GM18519 (cell line): ENCODE results near the gene TRIL.

Source experiments
- ATAC-seq: cut with Tn5 transposase; IDR thresholded peaks from one replicate; pipeline ENCODE4 v1.9.1; 2021; ENCODE audit warnings: mild to moderate bottlenecking, moderate library complexity; ENCODE audit not compliant: unreplicated experiment, low FRiP score

Gene TRIL

DNA sequence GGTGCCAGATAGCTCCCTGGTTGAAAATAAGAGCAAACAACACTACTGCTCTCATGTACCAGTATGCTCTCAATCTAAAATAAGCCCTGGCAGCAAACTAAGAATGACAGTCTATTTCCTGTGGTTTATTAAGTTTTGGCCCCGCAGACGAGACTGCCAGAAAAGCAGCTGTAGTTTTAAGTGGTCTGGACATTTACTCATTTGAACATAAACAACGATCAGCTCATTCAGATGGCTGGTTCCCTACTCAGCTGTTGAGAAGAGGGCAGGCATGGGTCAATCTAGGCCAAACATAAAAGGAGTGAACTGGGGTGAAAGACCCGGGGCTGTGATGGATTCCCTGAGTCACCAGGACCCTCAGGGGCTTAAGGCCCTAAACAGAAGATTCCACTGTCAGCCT, 4.5 kb downstream of the TRIL start:
- no peak for ATAC-seq

DNA sequence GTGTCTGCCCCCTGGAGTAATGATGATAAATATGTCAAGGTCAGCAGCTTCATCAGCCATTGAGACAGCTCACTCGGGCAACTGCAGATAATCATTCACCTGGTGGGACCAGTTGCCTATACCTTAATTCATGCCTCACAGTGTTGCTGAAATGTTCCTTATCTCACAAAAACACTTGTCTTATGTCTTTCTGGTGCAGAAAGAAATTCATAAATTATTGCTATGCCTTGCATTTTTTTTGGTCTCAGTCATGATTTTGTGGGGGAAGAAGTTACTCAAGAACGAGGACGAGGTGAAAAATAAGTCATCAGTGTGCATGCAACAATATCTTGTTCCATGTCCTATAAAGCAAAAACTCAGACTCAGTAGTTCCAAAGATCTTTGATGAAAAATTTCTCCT, 16.0 kb downstream of the TRIL start:
- no peak for ATAC-seq

DNA sequence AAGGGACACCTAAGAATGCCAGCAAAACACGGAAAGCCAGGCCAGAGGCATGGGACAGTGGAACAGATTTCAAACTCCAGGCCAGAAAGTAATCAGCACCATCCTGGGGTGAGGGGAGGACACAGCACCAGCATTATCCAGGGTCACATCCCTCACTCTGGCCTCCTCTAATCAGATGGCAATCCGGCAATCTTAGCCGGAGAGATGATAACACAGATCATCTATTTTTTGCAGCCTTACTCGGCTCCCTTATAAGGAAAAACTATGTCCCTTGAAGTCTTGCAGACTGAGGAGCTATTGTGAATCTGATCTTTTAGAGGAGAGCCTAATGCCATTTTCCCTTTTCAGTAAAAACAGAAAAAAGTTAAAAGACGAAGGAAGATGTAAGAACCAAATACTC, 16.5 kb downstream of the TRIL start:
- ATAC-seq: no peak

DNA sequence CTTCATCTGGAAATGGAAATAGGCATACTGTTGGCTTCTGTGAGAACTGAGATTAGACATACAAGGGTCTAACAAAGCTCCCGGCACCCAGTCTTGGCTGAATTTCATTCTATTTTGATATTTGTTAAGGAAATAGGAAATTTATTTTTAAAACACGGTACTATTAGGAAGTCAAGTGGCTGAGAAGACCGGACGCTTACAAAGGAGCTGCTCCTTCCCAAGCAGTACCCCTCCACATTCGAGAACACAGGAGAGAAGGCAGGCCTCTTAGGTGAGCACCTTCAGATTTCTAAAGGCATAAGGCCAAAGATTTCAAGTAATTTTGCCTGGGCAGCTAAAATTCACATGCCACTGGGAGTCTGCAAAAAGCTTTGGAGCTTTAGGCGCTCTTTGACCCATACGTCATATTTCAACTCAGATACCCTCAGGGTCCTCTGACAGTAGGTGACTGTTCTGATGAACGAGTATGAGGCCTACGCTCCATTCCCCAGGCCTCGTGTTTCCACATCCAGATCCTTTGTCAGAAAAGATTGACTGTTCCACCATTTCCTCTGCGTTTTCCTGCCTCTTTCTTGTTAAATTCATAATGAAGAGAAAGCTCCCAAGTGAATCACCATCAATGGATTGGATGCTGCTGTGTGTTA, 17.3 kb downstream of the TRIL start:
- no peak for ATAC-seq

DNA sequence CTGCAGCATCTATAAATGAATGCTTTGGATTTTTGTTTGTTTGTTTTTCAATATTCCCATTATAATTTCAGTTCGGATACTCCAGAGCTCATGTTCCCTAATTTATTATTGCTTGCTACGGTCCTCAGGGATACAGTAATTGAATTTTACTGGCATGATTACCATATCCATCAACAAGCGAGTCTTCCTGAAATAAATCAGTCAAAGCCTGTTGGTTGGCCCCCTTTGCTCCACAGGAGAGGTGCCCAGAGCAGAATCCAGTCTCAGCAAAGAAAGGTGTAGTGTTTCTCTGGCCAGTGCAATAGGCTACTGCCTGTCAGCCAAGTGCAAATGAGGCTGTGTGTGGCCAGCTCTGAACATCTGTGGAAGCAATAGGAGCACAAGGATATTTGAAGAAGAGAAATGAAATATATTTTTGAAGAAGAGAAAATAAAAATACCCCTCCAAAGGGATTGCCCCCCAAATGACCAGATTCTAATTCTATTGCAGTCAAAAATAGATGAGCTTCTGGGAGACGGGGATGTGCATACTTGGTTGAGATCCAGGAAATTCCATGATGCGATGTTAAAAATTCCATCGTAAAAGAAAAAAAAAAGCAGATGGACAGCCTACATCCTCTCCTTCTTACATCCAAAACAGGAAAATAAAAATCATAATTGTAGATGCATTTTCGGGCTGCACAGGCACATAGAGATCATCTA, 18.1 kb downstream of the TRIL start:
- ATAC-seq: no peak

DNA sequence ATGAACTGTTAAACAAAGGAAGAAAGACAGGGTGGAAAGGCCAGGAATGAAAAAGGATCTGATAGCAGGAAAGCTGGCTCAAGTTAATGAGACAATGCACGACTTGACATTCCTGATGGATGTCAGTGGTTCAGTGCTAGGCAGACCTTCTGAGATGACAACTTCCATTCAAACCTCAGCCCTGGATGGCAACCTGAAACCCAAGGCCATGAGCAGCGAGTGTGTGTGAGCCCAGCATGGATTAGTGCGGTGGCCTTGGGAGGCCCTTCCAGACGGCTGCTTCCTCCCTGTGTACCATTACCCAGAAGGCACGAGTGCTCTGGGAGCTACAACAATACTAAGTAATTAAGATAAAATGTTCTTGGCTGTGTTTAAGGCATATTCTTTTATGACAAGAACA, 18.8 kb downstream of the TRIL start:
- ATAC-seq: no peak

DNA sequence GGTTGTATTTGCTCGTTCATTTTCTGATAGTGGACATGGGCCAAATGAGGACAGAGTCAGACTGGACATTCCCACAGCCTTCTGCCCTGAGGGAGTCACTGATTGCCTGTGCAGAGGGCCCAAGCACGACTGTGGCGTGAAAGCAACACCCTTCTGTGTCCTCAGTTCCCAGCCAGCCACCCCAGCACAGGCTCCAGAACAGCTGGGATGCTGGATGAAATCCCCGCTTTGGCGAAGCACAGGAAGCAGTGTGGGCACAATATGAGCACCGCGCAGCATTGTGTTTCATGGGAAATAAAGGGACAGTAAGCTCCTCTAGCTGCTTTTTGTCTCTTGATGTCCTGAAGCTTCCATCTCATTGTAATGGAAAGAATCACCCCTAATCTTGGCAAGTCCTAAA, 20.5 kb downstream of the TRIL start:
- ATAC-seq: no peak

DNA sequence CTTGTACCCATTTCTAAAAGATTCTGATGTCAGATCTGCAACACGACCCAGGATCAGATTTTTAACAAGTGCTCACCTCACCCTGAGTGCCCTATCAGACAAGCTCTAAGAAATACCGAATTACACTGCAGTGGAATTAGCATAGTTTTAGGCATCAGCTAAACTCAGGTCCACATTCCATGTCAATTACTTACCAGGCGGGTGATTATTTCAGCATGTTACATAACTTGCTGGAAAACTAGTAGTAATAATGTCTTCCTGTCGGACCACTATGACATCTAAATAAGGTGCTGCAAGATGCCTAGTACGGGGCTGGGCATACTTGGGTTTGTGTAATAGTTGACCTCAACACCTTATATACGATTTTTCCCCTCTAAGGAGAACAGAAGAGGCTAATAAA, 21.0 kb downstream of the TRIL start:
- ATAC-seq: no peak

DNA sequence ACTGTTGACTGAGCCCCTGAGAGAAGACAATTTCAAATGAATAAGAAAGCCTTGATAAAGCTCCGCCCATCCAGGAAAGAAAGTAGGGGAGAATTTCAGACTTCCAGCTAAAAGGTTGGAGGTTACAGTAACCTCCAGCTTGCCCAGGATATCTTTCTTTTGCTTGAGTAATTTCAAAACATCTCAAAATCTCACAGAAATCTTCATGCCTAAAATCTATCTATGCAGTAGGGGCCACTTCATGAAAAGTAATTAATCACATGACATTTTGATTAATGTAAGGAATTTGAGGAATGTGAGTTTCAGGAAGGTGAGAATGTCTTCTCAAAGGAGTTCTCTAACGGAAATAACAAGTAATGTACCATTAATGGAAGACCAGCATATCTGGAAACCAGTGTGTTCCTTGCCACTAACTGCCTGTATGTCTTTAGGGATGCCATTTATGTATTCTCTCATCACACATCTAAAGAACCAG, 24.2 kb downstream of the TRIL start:
- ATAC-seq: no peak

DNA sequence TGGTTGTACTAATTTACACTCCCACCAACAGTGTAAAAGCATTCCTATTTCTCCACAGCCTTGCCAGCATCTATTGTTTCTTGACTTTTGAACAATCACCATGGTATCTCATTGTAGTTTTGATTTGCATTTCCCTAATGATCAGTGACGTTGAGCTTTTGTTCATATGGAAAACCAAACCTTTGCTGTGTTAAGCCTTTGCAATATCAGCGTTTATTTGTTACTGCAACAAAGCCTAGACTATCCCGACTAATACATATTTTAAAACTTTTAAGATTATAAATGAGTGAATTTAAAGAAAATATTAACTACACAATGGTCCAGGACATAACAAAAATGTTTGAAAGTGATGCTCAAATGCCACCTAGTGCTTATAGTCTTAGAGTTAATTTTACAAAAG, 26.6 kb downstream of the TRIL start:
- ATAC-seq: no peak

DNA sequence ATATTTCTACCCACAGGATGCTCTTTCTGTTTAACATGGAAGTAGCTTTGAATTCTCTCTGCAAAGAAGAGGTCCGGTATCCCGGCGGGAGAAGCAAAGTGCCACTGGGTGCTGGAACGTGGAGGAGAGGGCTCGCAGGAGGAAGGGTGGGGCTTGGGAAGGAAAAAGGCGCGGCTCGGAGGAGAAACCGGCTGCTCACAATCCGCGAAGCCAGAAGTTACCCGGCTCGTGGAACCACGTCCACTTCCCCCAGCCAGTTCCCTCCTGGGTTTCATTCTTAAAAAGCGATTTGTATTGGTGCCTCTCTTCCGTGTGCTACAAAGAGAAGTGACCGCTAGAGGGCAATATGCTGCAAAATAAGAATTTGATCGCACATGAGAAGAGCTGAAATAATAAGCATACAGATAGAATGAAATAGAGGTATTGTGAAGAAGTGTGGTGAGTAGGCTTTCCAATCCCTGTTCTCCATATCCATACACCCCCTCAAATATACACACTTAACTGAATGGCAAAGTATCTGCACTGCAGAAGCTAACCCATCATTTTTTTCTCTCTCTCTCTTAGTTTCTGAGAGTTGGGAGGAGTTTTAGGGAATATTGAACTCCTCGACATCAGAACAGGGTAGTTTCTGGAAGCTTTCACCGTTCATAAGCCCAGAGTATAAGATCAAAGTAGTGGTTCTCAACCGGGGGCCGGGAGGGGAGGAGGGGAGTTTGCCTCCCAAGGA, 31.1 kb downstream of the TRIL start:
- ATAC-seq: peak; percentile 78

DNA sequence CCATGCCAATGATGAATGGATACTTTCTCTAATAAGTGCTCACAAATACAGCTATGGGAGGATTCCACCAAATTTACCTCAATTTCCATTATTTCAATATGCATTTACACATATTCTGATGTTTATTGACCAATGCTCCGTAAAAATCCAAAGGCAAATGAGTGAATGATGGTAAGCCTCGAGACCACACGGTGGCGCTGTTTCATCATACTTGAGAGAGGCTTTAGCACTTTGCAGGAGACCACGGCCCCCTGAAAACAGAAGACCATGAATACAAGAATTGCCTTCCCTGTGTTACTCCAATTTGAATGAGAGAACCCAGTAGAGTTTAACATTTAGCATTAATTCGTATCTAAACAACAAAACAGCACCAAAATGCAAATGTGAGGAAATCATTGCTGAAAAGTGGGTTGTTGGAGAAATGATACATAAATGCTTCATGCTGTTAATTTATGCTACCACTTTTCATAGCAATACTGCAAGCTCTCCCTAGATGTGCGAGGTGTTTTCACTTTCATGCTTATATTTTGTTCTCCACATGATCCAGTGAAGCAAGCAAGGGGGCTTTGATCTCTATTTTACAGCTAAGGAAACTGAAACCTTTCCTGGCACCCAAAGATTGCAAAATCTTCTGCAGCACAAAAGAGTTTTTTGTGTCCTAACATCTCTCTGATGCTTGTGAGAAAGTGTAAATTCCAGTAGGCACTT, 35.4 kb downstream of the TRIL start:
- no peak for ATAC-seq

DNA sequence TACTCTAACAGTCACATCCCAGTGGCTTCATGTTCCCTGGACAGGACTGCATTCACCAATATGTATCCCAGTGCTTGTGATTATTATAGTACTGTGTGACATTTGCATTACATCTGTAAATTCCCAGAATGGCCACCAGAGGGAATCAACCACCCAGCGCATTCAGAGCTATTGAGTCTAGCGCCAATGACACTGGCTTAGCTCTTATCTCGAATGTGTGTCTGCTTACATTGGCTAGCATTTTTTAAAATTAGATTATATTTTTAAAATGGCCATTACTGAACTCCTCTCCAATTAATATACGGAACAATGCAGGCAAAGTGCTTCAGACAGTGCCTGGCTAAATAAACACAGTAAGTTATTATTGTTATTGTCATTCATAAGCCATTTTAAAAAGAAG, 36.3 kb downstream of the TRIL start:
- ATAC-seq: peak; percentile 81

DNA sequence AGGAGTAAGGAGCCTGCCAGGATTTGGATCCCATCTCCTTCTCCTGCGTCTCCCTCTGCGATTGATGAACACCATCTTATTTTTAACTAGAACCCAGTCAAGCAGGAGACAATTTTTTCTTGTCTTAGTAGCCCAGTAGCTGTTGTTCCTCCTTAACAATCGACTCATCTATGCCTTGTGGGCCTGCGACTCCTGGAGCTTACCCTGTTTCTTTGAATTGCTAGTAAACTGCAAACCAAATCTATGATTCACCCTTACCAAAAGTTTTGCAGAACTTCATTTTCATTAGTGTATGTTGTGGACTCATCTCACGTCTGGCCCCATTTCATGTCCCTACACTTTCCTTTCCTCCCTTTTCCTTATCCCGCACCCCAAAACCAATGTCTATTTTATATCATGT, 37.7 kb downstream of the TRIL start:
- ATAC-seq: no peak

DNA sequence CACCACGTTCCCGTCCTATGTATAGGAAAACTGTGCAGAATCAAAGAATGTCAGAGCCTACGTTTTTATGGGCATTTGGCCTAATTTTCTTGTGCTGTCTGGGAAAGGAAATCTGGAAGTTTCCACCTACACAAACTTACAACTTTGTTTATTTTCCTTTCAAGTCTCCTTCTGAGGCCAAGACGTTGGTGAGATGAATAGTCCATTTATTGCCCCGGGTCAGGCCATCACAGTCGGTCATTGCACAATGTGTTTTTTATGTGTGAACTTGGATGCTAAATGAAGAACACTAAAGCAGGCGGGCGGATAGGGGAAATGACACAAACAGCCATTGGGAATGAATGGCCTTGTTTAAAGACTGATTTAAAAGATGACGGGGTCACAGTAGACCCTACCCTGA, 38.6 kb downstream of the TRIL start:
- no peak for ATAC-seq

DNA sequence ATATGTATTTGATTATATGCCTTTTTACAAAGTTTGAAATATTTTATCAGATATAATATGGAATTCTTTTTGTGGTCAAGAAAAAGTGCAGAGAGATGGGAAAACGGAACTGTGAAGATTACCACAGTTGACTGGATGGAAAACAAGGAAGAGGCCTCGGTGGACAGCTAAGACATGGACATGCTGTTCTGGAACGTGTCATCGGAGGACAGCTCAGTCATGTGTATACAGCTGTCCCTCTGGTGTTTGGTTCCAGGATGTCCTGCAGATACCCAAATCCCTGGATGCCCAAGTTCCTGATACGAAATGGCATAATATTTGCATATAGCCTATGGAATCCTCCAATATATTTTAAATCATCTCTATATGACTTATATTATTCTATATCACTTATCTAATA, 49.4 kb downstream of the TRIL start:
- no peak for ATAC-seq

DNA sequence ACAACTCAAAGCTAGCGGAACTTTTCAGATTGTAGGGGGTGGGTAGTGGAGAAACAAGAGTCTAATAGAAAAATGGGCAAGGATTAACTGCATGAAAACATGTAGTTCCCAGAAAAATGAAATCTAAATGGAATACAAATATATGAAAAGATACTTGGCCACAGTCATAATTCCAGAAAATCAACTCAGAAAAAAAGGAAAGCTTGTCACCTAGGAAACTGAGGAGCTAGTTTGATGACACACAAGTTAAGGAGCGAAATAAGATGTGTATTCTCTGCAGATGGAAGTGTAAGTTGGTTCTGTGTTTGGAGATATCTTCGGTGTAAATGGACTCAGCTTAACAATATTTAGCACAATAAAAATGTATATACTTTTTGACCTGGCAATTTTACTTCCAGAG, 52.7 kb downstream of the TRIL start:
- ATAC-seq: no peak

DNA sequence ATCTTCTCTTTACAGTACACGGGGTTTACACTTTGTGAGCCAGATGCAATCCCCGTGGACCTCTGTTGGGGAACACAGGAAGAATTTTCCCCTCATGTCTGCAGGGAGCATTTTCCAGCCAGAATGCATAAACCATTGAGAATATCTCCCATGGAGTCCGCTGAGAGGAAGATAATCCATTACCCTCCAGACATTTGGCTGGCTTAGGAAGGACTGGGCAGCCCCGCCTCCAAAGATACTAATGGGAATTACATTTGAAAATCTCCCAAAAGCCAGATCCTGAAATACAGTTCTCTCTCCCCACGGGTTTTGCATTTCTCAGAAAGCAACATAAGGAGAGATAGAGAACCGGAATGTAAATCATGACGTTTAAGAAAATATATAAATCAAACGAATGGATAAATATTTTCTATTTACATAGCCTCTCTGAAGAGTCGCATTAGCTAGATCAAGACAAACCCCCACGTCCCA, 53.5 kb downstream of the TRIL start:
- no peak for ATAC-seq

DNA sequence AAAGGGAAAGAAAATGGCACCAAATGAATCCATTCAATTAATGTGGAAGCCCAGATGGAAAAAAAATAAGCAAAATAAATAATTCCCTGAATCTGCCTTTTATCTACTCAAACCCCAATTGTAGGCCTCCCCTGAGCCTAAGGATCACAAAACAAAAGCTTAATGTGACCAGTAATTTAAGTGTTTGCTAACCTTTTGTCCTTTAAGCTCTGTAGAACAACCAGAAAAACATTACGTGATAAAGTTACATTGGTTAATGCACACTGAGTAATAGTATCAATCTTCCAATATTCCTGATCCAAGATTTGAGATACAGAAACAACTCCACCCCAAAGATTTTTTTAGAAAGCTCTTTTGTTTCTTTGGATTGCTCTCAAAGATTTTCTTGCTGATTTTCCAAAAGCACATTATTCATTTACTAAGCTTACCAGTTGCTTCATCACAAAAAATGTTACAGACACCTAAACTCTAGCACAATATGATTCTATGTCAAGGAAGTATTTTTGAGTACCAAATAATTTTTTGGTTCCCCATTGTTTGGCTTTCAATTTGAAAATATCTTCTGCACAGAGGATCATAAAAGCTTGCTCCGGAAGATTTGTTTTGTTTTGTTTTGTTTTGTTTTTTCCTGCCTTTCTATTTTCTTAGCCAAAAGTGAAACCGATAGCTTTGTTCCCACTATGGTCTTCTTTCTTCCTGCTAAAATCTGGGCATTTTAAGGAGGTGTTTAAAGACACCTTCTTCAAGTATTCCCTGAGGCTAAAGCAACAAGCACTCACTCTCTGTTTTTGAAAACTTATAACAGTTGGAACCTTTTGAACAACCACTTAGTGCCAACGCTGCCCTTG, 54.2 kb downstream of the TRIL start:
- no peak for ATAC-seq
